ENCODE results near the gene ADO. TPM values are rescaled to one million over a fixed set of nuclear protein-coding genes. Genes with fewer than 3 reads are reported as not detected.
A peak's percentile ranks its signal among the peaks of the same experiment; 100 is the strongest.

The ADO gene
- 57.7 TPM for polyA plus RNA-seq (2012; ENCODE audit: insufficient read depth, insufficient read length, low read depth)

DNA sequence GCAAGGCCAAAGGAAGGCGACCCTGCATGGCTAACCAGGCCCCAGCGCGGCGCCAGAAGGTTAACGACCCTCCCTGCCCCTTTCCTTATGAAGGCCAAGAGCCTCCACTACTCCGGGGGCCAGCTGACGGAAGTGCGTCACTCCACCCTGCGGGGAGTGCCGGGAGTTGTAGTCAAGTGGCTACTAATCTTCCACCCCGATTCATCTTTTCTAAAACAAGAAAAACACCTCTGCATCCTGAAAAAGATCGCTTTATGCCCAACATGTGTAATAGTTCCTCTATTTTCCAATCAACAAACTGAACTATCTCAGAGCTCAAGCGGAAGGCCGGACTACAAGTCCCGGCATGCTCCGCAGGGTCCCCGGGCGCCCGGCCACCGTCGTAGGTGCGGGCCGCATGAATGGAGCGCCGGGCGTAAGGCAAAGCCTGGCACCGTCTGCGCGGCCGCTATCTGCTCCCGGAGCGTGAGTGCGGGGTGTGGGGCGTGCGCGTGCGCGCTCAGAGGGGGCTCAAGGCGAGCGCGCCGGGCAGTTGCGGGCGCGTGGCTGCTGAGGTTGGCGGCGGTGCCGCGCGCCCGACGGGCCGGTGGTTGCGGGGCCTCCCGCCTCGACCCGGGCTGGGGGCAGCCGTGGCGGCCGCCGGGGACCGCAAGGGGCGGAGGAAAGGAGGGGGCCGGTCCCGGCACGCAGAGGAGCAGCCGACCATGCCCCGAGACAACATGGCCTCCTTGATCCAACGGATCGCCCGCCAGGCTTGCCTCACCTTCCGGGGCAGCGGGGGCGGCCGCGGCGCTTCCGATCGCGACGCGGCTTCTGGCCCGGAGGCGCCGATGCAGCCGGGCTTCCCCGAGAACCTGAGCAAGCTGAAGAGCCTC is at the start of gene ADO:
TSS of gene ADO (plus strand) at position 365 of the 875 bp plus-strand sequence. CDS start at position 705, 340 bp downstream.
- peaks cover 8% of the 10 kb centered on the region; the same call in 1 of the 2 replicates for H3K27me3 ChIP-seq
- H3K4me1 ChIP-seq: no peaks in the 10 kb centered on the region
- peak; percentile 88 for DNase-seq
- peaks cover 4% of the 10 kb centered on the region; the same call in 1 of the 2 replicates for H3K36me3 ChIP-seq
- TF ChIP-seq, protein P1, sequence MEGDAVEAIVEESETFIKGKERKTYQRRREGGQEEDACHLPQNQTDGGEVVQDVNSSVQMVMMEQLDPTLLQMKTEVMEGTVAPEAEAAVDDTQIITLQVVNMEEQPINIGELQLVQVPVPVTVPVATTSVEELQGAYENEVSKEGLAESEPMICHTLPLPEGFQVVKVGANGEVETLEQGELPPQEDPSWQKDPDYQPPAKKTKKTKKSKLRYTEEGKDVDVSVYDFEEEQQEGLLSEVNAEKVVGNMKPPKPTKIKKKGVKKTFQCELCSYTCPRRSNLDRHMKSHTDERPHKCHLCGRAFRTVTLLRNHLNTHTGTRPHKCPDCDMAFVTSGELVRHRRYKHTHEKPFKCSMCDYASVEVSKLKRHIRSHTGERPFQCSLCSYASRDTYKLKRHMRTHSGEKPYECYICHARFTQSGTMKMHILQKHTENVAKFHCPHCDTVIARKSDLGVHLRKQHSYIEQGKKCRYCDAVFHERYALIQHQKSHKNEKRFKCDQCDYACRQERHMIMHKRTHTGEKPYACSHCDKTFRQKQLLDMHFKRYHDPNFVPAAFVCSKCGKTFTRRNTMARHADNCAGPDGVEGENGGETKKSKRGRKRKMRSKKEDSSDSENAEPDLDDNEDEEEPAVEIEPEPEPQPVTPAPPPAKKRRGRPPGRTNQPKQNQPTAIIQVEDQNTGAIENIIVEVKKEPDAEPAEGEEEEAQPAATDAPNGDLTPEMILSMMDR (IDR thresholded peaks at IDR 0.05; ENCODE audit: low read depth, low read length): no peak
- peak within 1 kb of the TSS; percentile 79 for H3K4me3 ChIP-seq (ENCODE audit: low read depth, low read length)
- H3K9me3 ChIP-seq: no peaks in the 10 kb centered on the region

DNA sequence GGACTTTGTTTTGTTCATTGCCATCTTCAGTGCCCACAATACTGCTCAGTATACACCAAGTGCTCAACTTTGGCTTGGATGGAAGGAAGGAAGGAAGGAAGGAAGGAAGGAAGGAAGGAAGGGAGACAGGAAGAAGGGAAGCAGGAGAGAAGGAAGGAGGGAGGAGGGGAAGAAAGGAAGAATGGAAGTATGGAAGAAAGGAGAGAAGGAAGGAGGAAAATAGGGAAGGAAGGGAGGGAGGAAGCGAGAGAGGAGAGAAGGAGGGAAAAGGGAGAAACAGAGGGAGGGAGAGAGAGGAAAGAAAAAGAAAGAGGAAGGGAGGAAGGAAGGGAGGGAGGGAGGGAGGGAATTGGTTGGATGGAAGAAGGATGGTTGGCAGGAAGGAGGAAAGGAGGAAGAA is 49.6 kb upstream of the ADO start:
- no peaks in the 10 kb centered on the region for H3K4me1 ChIP-seq
- H3K27me3 ChIP-seq: no peaks in the 10 kb centered on the region
- TF ChIP-seq, protein P1 (IDR thresholded peaks at IDR 0.05; ENCODE audit: low read depth, low read length): no peak
- DNase-seq: no peak
- no peaks in the 10 kb centered on the region for H3K9me3 ChIP-seq
- H3K4me3 ChIP-seq (ENCODE audit: low read depth, low read length): no peak overlapping the region
- H3K36me3 ChIP-seq: no peaks in the 10 kb centered on the region

DNA sequence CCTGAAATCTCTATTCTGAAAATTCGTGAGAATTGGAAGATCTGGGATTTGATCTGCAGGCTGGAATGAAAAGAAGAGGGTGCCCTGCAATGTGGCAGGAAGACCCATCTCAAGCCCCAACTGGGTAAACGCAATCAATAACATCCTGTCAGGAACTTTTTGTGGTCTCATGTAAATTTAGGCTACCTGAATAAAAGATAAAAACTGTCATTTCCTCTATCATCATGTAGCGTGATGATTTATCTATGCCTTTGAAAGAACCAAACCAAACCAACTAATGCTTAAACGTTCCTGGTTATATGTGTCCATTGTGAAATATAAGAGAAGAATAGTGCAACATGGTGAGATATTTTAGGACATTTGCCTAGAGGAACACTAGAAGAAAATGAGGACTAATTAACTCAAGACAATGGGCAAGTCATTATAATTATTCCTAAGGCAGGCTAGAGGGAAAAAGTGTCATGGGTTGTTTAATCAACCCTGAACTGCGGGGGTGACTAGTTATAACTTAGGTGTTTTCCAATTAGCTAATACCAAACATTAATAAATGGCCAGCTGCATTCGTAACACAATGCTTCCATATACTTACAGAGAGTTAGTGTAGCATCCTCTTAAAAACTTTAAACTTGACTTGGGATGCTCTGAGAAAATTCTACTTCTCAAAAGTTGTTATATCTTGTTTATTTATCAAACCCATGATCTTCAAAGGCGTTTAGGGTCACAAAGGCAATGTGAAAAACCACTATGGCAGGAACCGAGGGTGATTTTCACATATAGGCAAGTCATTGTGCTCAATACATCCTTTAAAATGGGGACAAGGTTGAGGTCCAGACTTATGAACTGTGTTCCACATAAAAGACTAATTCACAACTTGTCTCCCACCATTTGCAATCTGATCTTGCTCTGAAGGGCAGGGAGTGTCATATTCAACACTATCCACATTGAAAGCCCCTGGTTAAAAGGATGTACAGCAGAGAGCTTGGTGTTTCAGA is 48.6 kb upstream of the ADO start:
- Histone ChIP-seq H3K4me1 (no peaks in the 10 kb centered on the region), H3K9me3 (no peaks in the 10 kb centered on the region), H3K27me3 (no peaks in the 10 kb centered on the region), H3K36me3 (no peaks in the 10 kb centered on the region), H3K4me3 (ENCODE audit: low read depth, low read length) (no peak overlapping the region)
- no peak for DNase-seq
- TF ChIP-seq, protein P1 (IDR thresholded peaks at IDR 0.05; ENCODE audit: low read depth, low read length): no peak

DNA sequence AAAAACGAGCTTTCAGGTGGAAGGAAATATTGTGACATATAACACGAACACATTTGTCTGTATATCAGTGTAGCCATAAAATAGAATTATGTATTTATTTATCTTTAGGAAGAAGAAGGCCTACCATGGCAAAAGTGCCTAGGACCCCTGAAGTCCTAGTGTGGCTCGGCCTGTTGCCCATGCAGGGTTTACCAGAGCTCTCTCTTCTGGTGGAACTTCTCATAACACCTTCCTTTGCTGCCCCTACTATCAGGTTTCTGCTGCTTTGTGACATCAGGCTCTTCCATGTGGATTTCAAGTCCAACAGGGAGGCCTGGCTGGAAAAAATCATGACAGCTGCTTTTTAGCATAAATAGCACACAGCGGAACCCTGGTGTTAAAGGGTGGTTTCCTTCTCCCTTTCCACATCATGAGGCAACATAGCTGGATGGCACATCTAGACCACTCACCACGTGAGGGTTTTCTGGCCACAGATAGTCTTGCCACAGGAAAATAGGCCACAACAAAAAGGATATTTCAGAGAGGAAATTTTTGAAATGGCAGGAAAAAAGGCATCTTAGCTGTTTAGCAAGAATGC is 44.8 kb upstream of the ADO start:
- DNase-seq: no peak
- Histone ChIP-seq H3K36me3 (no peaks in the 10 kb centered on the region), H3K4me1 (no peaks in the 10 kb centered on the region), H3K4me3 (ENCODE audit: low read depth, low read length) (no peak overlapping the region), H3K9me3 (no peaks in the 10 kb centered on the region), H3K27me3 (no peaks in the 10 kb centered on the region)
- TF ChIP-seq, protein P1 (IDR thresholded peaks at IDR 0.05; ENCODE audit: low read depth, low read length): no peak

DNA sequence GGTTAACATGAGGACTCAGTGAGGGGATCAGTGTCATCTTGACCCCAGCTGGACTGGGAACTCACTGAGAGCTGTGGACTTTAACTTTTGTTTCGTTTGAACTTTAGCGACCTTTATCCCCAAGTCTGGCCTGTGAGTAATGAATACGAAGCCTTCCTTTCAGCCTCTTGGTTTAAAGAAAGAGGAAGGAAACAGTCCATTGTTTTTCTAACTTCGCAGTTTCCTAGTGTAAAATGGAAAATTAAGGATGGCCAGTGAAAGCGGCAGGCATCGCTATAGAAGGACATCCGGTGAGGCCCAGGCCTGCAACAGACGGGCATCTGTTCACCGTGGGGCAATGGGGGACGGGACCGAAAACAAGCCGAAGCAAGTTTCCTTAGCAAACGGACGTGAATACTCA is 44.1 kb upstream of the ADO start:
- no peaks in the 10 kb centered on the region for H3K4me1 ChIP-seq
- no peaks in the 10 kb centered on the region for H3K9me3 ChIP-seq
- H3K36me3 ChIP-seq: no peaks in the 10 kb centered on the region
- H3K4me3 ChIP-seq (ENCODE audit: low read depth, low read length): no peak overlapping the region
- DNase-seq: no peak
- no peaks in the 10 kb centered on the region for H3K27me3 ChIP-seq
- TF ChIP-seq, protein P1 (IDR thresholded peaks at IDR 0.05; ENCODE audit: low read depth, low read length): no peak

Data from BE2C (cell line).